UCSD-AML1 (cell line): ENCODE results near the gene NRDC.

Experiments used
- DNase-seq: peaks from one replicate; lab custom pipeline; 2025; ENCODE audit not compliant: unreplicated experiment; lab: John Stamatoyannopoulos, UW

The NRDC gene, protein sequence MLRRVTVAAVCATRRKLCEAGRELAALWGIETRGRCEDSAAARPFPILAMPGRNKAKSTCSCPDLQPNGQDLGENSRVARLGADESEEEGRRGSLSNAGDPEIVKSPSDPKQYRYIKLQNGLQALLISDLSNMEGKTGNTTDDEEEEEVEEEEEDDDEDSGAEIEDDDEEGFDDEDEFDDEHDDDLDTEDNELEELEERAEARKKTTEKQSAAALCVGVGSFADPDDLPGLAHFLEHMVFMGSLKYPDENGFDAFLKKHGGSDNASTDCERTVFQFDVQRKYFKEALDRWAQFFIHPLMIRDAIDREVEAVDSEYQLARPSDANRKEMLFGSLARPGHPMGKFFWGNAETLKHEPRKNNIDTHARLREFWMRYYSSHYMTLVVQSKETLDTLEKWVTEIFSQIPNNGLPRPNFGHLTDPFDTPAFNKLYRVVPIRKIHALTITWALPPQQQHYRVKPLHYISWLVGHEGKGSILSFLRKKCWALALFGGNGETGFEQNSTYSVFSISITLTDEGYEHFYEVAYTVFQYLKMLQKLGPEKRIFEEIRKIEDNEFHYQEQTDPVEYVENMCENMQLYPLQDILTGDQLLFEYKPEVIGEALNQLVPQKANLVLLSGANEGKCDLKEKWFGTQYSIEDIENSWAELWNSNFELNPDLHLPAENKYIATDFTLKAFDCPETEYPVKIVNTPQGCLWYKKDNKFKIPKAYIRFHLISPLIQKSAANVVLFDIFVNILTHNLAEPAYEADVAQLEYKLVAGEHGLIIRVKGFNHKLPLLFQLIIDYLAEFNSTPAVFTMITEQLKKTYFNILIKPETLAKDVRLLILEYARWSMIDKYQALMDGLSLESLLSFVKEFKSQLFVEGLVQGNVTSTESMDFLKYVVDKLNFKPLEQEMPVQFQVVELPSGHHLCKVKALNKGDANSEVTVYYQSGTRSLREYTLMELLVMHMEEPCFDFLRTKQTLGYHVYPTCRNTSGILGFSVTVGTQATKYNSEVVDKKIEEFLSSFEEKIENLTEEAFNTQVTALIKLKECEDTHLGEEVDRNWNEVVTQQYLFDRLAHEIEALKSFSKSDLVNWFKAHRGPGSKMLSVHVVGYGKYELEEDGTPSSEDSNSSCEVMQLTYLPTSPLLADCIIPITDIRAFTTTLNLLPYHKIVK

DNA sequence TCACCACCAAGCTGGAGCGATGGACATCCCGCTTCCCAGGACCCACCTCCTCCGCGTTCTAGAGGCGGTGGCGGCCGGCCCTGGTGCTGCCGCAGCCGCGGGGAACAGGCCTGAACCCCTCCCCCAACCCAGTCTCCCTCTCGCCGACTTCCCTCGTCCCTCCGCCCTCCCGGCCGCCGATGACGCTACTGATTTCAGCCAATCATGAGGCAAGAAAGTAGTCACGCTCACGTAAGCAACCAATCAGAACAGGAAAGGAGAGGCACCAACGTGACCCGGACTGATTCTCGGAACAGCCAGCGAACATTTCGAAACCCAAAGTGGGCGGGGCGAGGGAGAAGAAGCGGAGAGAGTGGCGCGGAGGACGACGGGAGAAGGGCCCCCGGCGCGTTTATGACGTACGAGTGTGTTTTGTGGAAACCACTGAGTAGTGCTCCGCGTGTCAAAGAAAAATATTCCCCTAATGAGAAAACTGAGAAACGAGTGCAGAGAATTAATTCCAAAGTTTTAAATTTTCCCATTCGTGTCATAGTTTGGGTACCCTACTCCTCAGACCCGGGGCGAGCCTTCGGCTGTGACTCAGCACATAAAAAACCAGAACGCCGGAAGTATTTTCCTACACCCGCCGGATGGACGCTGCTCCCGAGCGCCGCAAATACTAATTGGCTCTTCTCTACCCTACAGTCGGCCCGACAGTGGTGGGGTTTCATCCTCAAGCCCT lies at the start of gene NRDC:
NRDC (minus strand) TSS at position 112 of the 721 bp plus-strand sequence. CDS start 112 bp downstream, outside the sequence.
- peak; percentile 99 for DNase-seq

DNA sequence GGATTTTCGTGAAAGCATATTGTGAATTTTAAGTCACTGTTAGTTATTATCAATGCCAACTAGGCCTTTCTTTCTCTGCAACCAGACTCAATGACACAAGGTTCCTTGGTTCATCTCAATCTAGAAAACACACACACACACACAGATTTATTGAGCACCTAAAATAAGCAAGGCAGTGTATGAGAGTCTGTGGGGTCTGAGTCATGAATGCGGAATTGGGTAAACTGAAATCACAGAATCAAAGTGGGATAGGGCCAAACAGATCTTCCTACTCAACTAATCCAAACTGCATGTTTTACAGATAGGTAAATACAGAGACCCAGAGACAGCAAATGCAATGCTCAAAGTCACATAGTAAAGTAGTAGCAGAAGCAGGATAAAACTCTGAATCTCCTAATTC lies 48.5 kb upstream of the NRDC start:
- DNase-seq: no peak

DNA sequence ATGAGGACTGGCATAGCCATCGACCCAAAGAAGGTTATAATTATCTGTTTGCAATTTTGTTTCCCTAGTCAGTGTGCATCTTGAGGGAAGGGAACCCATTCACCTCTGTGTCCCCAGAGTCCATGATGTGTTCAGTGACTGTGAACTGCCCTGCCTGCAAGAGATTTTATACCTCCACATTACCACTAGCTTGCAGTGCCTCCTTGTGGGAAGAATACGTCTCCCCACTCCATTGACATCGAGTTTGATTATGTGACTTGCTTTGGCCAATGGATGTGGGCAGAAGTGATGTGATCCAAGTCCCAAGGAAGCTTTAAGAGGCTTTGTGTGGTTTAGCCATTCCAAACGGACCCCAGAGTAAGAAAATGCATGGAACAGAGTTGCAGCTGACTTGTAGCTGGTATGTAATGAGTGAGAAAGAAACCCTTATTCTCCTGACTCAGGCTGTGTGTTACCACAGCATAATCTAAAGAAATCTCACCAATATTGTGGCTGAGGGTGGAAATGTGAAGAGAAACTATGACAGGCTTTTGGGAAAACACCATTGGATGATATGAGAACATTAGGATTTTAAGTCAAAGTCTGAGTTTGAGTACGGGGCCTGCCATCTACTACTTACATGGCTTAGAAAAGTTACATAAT lies 47.8 kb upstream of the NRDC start:
- DNase-seq: no peak

DNA sequence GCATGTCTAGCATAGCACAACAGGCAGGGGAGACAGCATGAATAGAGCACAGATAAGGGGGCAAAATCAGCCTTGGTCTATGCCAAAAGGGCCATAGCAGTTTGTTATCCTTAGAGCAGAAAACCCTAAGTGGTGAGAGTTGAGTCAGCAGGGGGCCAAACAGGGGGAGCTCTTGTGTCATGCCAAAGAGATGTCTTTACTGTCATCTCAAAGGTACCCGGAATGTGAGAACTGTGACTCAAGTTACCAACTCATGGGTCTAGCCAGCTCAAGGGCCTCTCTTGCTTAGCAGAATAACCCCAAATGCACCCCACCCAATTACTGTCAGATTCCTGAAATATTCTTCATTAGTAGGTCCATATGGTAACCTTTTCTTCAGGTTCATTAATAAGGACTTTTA lies 45.9 kb upstream of the NRDC start:
- no peak for DNase-seq

DNA sequence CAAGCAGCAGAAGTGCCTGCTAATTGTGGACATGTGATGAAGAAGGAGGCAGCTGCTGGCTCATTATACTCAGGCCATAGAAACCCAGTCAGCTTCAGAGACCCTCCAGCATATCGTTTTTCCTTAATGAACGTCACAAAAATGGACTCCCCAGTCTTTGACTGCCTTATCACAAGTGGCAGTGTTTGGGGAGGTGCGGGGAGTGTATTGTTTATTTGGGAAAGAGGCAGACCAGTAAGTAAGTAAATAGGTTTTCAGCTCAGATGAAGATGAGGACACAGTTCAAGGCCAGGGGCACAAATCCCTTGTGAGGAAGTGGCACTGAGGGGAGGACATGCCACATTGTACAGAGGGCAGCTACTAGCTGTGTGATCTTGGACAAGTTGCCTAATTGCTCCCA lies 43.5 kb upstream of the NRDC start:
- DNase-seq: no peak

DNA sequence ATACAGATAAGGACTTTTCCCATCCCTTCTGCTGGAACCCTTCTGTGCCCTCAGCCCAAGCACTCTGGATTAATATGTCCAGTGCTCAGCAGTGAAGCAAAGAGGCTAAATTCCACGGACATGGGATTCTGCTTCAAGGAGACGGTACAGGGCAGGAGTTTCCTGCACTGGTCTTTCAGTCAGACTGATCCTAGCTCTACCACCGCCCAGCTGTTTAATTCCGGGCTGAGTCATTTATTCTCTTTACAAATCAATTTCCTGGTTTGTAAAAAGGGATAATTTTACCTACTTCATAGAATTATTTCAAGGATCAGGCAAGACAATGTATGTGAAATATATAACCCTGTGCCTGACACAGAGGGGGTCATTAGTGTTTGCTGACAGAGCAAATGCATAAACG lies 41.6 kb upstream of the NRDC start:
- no peak for DNase-seq

DNA sequence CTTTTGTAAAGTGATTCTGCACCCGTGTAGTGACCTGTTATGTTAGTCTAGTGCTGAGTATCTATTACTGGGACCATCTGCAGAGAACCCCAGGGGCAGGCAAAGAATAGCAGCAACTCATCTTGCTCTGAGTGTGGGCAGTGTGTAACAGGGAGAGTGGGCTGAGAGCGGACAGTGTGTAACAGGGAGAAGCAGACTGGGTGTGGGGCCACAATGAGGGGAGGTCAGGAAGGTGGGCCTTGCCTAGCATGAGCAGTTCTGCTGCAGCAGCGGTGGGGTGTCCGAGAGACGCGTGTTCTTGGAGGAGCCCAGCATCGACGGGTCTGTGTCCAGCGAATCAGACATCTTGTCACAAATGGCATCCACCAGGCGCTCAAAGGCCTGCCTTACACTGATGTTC lies 41.2 kb upstream of the NRDC start:
- no peak for DNase-seq

DNA sequence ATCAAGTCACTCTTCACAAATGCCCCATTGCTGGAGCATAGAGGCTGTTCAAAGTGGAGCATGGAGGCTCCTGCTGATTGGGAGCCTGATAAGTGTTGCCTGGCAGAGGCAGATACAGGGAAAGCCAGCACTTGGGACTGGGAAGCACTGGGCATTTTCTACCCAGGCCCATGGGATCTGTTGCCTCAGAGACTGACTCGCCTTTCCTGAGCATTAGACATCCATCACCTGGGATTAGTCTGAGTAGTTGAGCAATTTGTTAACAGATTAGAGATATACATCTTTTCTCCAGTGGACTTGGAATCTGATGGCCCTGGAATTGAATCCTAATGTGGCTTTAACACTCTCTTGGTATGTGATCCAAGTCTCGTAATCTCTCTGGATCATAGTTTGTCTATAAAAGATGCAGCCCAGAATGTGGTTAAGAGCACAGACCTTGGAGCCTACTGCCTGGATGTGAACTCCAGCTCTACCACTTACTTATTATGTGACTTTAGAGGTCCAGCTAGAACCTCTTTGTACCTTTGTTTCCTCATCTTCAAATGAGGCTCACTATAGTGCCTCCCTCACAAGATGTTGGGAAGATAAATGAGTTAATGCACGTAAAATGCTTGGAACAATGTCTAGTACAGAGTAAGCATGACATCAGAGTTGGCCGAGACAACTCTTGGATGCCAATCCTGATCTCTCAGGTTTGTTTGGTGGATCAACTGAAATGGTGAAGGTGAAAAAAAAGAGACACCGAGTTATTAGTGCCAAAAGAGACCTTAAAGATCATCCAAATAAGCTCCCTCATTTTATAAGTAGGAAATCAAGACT lies 38.3 kb upstream of the NRDC start:
- no peak for DNase-seq

DNA sequence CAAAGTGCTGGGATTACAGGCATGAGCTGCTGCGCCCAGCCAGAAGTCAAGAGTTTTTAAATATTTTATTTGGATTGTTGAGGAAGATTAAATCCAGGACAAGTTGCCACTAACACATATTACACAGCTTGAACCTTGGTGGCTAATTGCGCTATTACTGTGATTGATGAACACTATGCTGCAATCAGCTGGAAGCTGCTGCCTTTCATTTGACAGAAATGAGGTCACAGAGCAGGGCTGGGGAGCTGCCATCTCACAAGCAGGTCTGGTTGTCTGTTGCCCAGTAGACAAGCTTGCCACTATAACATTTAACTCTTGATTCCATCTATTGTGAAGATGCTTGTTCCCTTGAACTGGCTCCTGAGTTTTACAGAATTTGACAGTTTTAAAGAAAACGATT lies 37.4 kb upstream of the NRDC start:
- no peak for DNase-seq

DNA sequence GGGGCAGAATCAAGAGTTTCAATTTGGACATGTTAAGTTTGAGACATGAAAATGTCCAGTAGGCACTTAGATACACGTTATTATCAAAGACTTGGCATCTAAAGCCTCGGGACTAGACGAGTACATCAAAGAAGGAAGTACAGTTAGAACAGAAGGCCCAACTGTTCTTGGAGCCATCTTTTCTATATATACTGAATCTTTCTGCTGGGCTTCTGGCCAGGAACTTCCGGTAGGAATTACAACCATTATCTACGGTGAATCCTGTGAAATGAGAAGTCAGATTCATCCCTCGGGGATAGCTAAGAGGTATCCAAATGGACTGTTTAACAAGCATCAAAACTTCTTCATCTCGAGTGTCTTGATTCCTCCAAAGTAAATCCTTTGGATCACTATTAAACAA lies 34.4 kb upstream of the NRDC start:
- DNase-seq: no peak

DNA sequence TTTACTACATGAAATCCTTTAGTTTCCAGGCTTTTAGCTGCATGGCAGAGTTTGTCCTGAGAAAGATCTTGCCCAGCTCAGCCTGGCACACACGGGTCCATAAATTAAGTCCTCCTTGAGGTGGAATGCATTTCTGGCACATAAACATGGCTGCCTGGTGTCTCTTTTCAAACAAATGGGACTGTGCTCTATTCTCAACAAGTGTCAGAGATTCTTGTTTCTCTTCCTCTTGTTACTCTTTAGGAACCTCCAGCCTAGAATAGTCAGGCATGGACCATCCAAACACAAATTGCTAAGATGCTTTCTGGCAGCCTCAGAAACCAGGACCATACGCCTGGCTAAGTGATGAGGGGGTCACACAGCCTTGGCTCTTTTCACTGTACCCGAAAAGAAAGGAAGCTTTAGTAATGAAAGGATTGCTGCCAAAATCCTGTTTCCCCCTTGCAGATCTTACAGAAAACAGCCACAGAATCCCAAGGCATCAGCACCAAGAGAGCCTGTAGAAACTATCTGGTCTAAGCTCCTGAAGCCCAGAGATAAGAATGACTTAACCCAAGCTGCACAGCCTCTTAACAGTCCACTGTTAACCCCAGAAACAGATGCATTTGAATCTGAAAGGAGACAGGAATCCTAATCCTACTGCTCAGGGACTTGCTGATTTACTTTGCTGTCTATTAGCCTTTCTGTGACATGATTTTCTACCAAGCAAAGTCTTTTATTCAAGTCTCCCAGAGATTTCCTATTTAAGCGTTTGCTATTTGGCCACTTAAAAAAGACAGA lies 31.9 kb upstream of the NRDC start:
- DNase-seq: no peak

DNA sequence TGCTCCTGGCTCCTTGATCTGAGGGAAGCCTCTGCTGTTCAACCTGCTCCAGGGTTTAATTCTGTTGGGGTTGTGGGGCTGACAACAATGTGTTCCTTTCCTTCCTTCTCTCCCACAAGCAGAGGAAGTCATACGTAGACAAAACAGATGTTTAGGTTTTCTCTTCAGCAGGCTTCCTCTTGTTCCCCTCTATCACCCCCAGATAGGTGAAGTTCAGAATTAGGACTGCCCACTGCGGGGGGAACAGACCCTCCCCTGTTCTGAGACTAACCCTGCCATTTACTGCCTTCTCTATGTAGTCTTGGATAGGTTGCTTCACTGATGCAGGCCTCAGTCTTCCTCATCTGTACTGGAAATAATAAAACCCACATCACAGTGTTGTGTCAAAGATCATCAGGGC lies 30.0 kb upstream of the NRDC start:
- DNase-seq: no peak

DNA sequence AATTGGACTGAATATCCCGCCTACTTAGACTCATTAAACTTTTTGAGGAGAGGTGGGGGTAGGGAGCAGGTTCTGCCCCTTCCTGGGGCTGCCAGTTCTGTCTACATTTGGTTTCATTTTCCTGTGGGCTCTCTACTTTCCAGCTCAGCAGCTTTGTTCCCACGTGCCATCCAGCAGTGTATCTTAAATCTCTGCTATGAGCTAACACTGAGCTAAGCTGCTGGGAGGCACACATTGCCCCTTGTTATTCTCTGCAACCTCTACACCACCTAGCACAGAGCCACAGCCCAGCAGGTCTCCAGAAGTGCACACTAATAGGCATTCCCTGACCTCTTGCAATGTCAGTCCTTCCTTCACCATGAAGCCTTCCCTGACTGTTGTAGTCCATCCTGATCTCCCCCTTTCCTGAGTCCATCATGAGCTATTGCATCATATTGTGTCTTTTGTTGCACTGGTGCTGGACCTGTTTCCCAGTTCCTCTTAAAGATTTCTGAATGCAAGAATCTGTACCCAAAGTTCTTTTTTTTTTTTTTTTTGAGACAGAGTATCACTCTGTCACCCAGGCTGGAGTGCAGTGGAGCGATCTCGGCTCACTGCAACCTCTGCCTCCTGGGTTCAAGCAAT lies 28.7 kb upstream of the NRDC start:
- DNase-seq: no peak

DNA sequence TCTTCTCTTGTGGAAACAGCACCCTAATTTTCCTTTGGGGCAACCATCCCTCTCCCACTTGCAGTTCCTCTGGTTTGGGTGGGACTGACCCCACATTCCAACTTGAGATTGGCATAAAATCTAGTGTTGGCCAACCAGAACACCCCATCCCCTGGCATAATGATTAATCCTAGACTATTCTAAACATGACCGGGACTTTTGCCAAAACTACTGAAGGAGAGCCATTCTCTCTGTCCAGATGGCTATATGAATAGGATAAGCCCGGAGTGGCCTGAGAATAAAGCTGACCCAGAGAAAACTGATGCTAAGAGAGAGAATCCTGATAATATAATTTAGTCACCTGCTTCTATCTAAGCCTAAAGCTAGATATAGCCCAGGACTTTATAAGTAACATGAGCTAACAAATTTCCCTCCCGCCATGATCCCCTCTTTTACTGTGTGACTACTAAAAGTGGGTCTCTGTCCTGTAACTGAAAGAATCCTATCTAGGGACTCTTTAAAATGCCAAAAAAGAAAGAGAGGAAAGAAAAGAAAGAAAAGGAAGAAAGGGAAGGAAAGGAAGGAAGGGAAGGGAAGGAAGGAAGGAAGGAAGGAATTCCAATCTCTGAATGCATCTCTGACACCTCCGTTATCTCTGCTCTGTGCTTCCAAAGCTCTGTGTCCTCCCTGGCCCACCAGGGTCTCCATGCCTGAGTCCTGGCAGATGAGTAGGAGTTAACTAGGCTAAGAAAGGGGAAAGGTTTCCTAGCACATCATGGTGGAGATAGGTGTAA lies 28.0 kb upstream of the NRDC start:
- DNase-seq: no peak

DNA sequence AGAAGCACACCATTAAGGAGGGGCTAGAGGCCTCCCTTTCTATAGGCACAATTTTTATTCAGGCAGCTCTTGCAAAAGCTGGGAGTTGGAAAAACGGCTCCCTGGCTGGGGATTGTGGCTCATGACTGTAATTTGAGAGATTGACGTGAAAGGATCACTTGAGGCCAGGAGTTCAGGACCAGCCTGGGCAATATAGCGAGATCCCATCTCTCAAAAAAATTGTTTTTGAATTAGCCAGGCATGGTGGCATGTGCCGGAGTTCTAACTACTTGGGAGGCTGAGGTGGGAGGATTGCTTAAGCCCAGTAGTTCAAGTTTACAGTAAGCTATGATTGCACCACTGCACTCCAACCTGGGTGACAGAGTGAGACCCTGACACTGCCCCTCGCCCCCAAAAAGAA lies 23.9 kb upstream of the NRDC start:
- DNase-seq: no peak

DNA sequence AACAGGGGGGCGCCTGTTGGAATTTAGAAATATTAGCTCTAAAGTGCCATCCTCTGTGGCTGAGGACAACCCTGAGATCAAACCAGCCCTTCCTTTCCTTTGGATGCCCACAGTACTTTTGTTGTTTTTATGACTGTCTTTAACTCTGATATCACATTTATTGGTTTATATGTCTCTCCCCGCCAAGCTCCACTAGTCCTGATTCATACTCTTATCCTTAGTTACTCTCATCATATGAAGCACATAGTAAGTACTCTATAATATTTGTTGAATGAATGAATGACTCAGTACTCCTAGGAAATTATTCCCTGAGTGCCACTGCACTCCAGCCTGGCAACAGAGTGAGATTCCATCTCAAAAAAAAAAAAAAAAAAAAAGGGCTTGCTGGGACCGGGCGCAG lies 22.6 kb upstream of the NRDC start:
- no peak for DNase-seq

DNA sequence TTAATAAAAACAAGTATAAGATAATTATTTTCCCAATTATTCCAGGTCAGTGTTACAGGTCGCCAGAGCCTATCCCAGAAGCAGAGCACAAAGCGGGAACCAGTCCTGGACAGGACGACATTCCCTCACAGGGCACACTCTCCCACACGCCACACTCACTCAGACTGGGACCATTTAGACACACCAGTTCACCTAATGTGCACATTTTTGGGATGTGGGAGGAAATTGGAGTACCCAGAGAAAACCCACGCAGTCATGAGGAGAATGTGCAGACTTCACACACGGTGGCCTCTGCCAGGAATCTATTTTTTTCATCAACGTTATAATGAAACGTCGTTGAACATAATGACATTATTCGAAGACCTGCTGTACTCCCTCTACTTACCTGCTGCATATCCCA lies 20.5 kb upstream of the NRDC start:
- no peak for DNase-seq
